ENCODE measurements around the gene ZNF691.
"Not testable (repeated sequence)": the region's sequence is repeated elsewhere in the genome, so short reads cannot be mapped to it uniquely, and the experiment has no call there.

DNA sequence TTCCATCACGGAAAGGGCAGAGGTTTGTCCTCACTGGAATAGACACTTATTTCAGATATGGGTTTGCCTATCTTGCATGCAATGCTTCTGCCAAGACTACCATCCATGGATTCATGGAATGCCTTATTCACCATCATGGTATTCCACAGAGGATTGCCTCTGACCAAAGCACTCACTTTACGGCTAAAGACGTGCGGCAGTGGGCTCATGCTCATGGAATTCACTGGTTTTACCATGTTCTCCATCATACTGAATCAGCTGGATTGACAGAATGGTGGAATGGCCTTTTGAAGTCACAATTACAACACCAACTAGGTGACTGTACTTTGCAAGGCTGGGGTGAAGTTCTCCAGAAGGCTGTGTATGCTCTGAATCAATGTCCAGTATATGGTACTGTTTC is 22.1 kb downstream of the ZNF691 start:
- TF ChIP-seq ATF1 (CRISPR knock-in tag; IDR thresholded peaks at IDR 0.05); NR3C1 (CRISPR knock-in tag; conservative IDR thresholded peaks at IDR 0.05; ENCODE audit: low read depth); ZNF423 (CRISPR knock-in tag; IDR thresholded peaks at IDR 0.05); ELF4 (CRISPR knock-in tag; IDR thresholded peaks at IDR 0.05; ENCODE audit: low read depth); SP1 (CRISPR knock-in tag; conservative IDR thresholded peaks at IDR 0.05); ZBTB21 (CRISPR knock-in tag; IDR thresholded peaks at IDR 0.05; ENCODE audit: borderline replicate concordance): not testable (repeated sequence)
- TF ChIP-seq, protein P1, sequence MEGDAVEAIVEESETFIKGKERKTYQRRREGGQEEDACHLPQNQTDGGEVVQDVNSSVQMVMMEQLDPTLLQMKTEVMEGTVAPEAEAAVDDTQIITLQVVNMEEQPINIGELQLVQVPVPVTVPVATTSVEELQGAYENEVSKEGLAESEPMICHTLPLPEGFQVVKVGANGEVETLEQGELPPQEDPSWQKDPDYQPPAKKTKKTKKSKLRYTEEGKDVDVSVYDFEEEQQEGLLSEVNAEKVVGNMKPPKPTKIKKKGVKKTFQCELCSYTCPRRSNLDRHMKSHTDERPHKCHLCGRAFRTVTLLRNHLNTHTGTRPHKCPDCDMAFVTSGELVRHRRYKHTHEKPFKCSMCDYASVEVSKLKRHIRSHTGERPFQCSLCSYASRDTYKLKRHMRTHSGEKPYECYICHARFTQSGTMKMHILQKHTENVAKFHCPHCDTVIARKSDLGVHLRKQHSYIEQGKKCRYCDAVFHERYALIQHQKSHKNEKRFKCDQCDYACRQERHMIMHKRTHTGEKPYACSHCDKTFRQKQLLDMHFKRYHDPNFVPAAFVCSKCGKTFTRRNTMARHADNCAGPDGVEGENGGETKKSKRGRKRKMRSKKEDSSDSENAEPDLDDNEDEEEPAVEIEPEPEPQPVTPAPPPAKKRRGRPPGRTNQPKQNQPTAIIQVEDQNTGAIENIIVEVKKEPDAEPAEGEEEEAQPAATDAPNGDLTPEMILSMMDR (IDR thresholded peaks at IDR 0.05) = not testable (repeated sequence)
- TF ChIP-seq, protein P2, sequence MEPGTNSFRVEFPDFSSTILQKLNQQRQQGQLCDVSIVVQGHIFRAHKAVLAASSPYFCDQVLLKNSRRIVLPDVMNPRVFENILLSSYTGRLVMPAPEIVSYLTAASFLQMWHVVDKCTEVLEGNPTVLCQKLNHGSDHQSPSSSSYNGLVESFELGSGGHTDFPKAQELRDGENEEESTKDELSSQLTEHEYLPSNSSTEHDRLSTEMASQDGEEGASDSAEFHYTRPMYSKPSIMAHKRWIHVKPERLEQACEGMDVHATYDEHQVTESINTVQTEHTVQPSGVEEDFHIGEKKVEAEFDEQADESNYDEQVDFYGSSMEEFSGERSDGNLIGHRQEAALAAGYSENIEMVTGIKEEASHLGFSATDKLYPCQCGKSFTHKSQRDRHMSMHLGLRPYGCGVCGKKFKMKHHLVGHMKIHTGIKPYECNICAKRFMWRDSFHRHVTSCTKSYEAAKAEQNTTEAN (CRISPR knock-in tag; IDR thresholded peaks at IDR 0.05) = not testable (repeated sequence)
- TF ChIP-seq, protein P3, sequence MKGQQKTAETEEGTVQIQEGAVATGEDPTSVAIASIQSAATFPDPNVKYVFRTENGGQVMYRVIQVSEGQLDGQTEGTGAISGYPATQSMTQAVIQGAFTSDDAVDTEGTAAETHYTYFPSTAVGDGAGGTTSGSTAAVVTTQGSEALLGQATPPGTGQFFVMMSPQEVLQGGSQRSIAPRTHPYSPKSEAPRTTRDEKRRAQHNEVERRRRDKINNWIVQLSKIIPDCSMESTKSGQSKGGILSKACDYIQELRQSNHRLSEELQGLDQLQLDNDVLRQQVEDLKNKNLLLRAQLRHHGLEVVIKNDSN (CRISPR knock-in tag; IDR thresholded peaks at IDR 0.05) = not testable (repeated sequence)
- TF ChIP-seq, protein P4, sequence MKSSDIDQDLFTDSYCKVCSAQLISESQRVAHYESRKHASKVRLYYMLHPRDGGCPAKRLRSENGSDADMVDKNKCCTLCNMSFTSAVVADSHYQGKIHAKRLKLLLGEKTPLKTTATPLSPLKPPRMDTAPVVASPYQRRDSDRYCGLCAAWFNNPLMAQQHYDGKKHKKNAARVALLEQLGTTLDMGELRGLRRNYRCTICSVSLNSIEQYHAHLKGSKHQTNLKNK (CRISPR knock-in tag; IDR thresholded peaks at IDR 0.05) = not testable (repeated sequence)
